ENCODE data around the gene DGKB. TPM values are rescaled to one million over a fixed set of nuclear protein-coding genes. Genes with fewer than 3 reads are reported as not detected.

The DGKB gene
- total RNA-seq, 6 experiments from 2014 or later: 0.11 to 0.16 (median 0.13) TPM; not detected in 2

- H3K27me3 ChIP-seq: no peaks in the 10 kb centered on the region
- no peaks in the 10 kb centered on the region for H3K36me3 ChIP-seq
- 4% methylated on average over 1 of the region's 1 CpG for WGBS (ENCODE audit: insufficient coverage, low coverage, low lambda C conversion rate, missing lambda C conversion rate)
- no peak overlapping the region for H3K4me3 ChIP-seq
- peak; percentile 68 to 75 (median 70) for ATAC-seq
- H3K27ac ChIP-seq: no peak overlapping the region
- no peak for DNase-seq
- no peaks in the 10 kb centered on the region for H3K9me3 ChIP-seq
- intact Hi-C loops (cut with DNase I): no loop called here
- H3K4me1 ChIP-seq: peaks cover 0 to 9% (median 0%) of the 10 kb centered on the region in 4 donors
- TF ChIP-seq POLR2A (IDR thresholded peaks at IDR 0.05) (no peak), CTCF (IDR thresholded peaks at IDR 0.05) (peak; percentile 49 to 63 (median 58))
Measured at GRCh38 chr7:14717816-14718215, 184.7 kb downstream of the DGKB start.

GRCh38 chr7:14717169-14717568 is 185.4 kb downstream of the DGKB start:
- H3K36me3 ChIP-seq: no peaks in the 10 kb centered on the region
- DNase-seq (no peak), ATAC-seq (no peak)
- no peak overlapping the region for H3K4me3 ChIP-seq
- H3K9me3 ChIP-seq: no peaks in the 10 kb centered on the region
- H3K27me3 ChIP-seq: no peaks in the 10 kb centered on the region
- TF ChIP-seq POLR2A (IDR thresholded peaks at IDR 0.05) (no peak), CTCF (IDR thresholded peaks at IDR 0.05) (no peak)
- H3K4me1 ChIP-seq: peaks cover 0 to 9% (median 0%) of the 10 kb centered on the region in 4 donors
- intact Hi-C loops (cut with DNase I): no loop called here
- H3K27ac ChIP-seq: no peak overlapping the region

DNA sequence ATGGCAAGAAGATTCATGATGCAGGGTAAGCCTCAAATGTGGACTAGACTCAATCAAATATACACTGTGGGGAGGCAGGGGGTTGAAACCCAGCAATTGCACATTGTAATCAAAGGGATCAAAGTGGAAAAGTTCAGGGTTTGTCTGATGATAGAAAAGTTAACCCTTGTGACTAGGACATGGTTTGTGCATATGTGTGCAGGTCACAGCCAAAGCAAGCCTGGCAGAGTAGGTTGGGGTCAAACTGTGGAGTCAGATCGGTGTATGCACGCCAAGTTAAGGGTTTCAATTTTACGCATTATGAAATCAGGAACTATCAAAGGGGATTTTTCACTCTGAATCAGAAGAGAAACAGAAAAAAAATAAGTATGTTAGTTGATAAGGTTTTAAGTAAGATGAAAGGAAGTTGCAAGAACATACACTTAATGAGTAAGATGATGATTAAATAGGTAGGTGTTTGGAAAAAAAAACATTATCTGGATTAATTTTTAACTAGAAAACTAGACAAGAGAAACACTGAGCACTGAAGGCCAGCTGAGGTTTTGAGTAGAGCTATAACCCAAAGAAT is 188.3 kb downstream of the DGKB start:
- peak overlapping the region in 2 of 3 donors; percentile 20 to 33 for H3K4me3 ChIP-seq
- peak; percentile 91 to 98 (median 92) for ATAC-seq
- WGBS (ENCODE audit: insufficient coverage, low coverage, low lambda C conversion rate, missing lambda C conversion rate): 13% methylated on average over 3 of the region's 3 CpGs

GRCh38 chr7:14698239-14698638 is 204.3 kb downstream of the DGKB start:
- TF ChIP-seq CTCF (IDR thresholded peaks at IDR 0.05) (peak in 3 of 4 donors; percentile 17 to 30 (median 19)), POLR2A (IDR thresholded peaks at IDR 0.05) (no peak)
- no peak overlapping the region for H3K27ac ChIP-seq
- H3K36me3 ChIP-seq: no peaks in the 10 kb centered on the region
- no peaks in the 10 kb centered on the region for H3K4me1 ChIP-seq
- intact Hi-C loops (cut with DNase I): no loop called here
- no peak overlapping the region for H3K4me3 ChIP-seq
- no peaks in the 10 kb centered on the region for H3K9me3 ChIP-seq
- DNase-seq: no peak
- no peaks in the 10 kb centered on the region for H3K27me3 ChIP-seq
- peak in 3 of 4 donors; percentile 25 to 38 (median 25) for ATAC-seq

More for the DNA sequence above, 188.3 kb downstream of the DGKB start:
- Histone ChIP-seq H3K36me3 (no peaks in the 10 kb centered on the region), H3K27me3 (no peaks in the 10 kb centered on the region), H3K9me3 (no peaks in the 10 kb centered on the region), H3K27ac (peak overlapping the region in 2 of 3 donors; percentile 27 to 35), H3K4me1 (peaks cover 0 to 9% (median 0%) of the 10 kb centered on the region in 4 donors)
- intact Hi-C loops (cut with DNase I): no loop called here
- peak; percentile 27 to 67 (median 50) for DNase-seq
- no peak for TF ChIP-seq POLR2A (IDR thresholded peaks at IDR 0.05)
- TF ChIP-seq CTCF (IDR thresholded peaks at IDR 0.05): no peak

- DNase-seq: no peak
- H3K36me3 ChIP-seq: no peaks in the 10 kb centered on the region
- no peaks in the 10 kb centered on the region for H3K4me1 ChIP-seq
- no peaks in the 10 kb centered on the region for H3K9me3 ChIP-seq
- no peak overlapping the region for H3K4me3 ChIP-seq
- TF ChIP-seq POLR2A (IDR thresholded peaks at IDR 0.05): no peak
- TF ChIP-seq CTCF (IDR thresholded peaks at IDR 0.05): no peak
- H3K27ac ChIP-seq: no peak overlapping the region
- intact Hi-C loops (cut with DNase I): no loop called here
- no peak for ATAC-seq
- H3K27me3 ChIP-seq: no peaks in the 10 kb centered on the region
Measured at GRCh38 chr7:14697684-14698083, 204.9 kb downstream of the DGKB start.
